GM21390 (cell line): ENCODE results near the gene SLC24A4.

Experiments used
- ATAC-seq: cut with Tn5 transposase; IDR thresholded peaks from one replicate; pipeline ENCODE4 v1.9.1; 2021; ENCODE audit not compliant: unreplicated experiment

Gene SLC24A4

GRCh38 chr14:92316176-92316575, 6.8 kb upstream of the SLC24A4 start:
- ATAC-seq, result no peak

- ATAC-seq, result no peak
These were observed 6.0 kb upstream of the SLC24A4 start for GRCh38 chr14:92316937-92317336.

GRCh38 chr14:92317511-92317910, 5.5 kb upstream of the SLC24A4 start:
- no peak for ATAC-seq

- no peak for ATAC-seq
These were observed 1.3 kb upstream of the SLC24A4 start for GRCh38 chr14:92321701-92322100.

GRCh38 chr14:92322516-92322915, 449 bp upstream of the SLC24A4 start:
- no peak for ATAC-seq

GRCh38 chr14:92323916-92324818, 1.2 kb downstream of the SLC24A4 start:
- no peak for ATAC-seq

- ATAC-seq, result no peak
These were observed 2.9 kb downstream of the SLC24A4 start for GRCh38 chr14:92325835-92326234.

GRCh38 chr14:92328664-92329255, 5.8 kb downstream of the SLC24A4 start:
- no peak for ATAC-seq

GRCh38 chr14:92334050-92334449, 11.1 kb downstream of the SLC24A4 start:
- ATAC-seq, result no peak

GRCh38 chr14:92336363-92336762, 13.4 kb downstream of the SLC24A4 start:
- ATAC-seq, result no peak

- no peak for ATAC-seq
These were observed 16.5 kb downstream of the SLC24A4 start for GRCh38 chr14:92339426-92339825.

GRCh38 chr14:92340071-92340470, 17.1 kb downstream of the SLC24A4 start:
- ATAC-seq, result no peak

GRCh38 chr14:92340931-92341330, 18.0 kb downstream of the SLC24A4 start:
- no peak for ATAC-seq

- no peak for ATAC-seq
These were observed 18.8 kb downstream of the SLC24A4 start for GRCh38 chr14:92341791-92342190.

- no peak for ATAC-seq
These were observed 25.2 kb downstream of the SLC24A4 start for GRCh38 chr14:92348154-92348553.

GRCh38 chr14:92351750-92352149, 28.8 kb downstream of the SLC24A4 start:
- ATAC-seq, result no peak

- ATAC-seq, result no peak
These were observed 29.4 kb downstream of the SLC24A4 start for GRCh38 chr14:92352158-92352985.

GRCh38 chr14:92353447-92353846, 30.5 kb downstream of the SLC24A4 start:
- ATAC-seq, result no peak

GRCh38 chr14:92356677-92357076, 33.7 kb downstream of the SLC24A4 start:
- ATAC-seq, result no peak

GRCh38 chr14:92360651-92361370, 37.8 kb downstream of the SLC24A4 start:
- no peak for ATAC-seq

- no peak for ATAC-seq
These were observed 39.8 kb downstream of the SLC24A4 start for GRCh38 chr14:92362781-92363235.
